HepG2 (cell line): Measurements from ENCODE around the gene C6orf132. TPM values are rescaled to one million over a fixed set of nuclear protein-coding genes. Genes with fewer than 3 reads are reported as not detected.

ENCODE experiments used
- CAMTA2 ChIP-seq: sonication (generic); formaldehyde crosslinking; IDR thresholded peaks from 2 replicates; pipeline ENCODE4 v1.4.0; 2020; ENCODE audit warnings: mild to moderate bottlenecking, missing genetic modification reagents, borderline replicate concordance
- CBX5 ChIP-seq: sonication (generic); formaldehyde crosslinking; IDR thresholded peaks from 2 replicates; pipeline ENCODE4 v1.4.0; 2020; ENCODE audit warnings: missing genetic modification reagents, borderline replicate concordance
- CEBPG ChIP-seq: IDR thresholded peaks from 2 replicates; pipeline ENCODE4 v1.6.1; 2016
- DPF2 ChIP-seq: sonication (generic); formaldehyde crosslinking; IDR thresholded peaks from 2 replicates; pipeline ENCODE4 v1.4.0; 2020; ENCODE audit warnings: mild to moderate bottlenecking, low read depth, missing genetic modification reagents, borderline replicate concordance
- HCFC1 ChIP-seq: fragments of 150-350 bp; IDR thresholded peaks from 2 replicates; pipeline ENCODE4 v1.6.1; 2014; ENCODE audit warnings: low read depth, low read length
- HNRNPK ChIP-seq: fragments of 200-400 bp; formaldehyde crosslinking; IDR thresholded peaks from 2 replicates; pipeline ENCODE4 v1.6.1; 2018; ENCODE audit warnings: low read length, low read depth, moderate library complexity, mild to moderate bottlenecking; ENCODE audit not compliant: poor library complexity, severe bottlenecking
- HNRNPLL ChIP-seq: fragments of 200-400 bp; formaldehyde crosslinking; IDR thresholded peaks from 2 replicates; pipeline ENCODE4 v1.6.1; 2017; ENCODE audit warnings: mild to moderate bottlenecking, low read depth, low read length; ENCODE audit not compliant: poor library complexity, severe bottlenecking
- JUNB ChIP-seq: sonication (generic); formaldehyde crosslinking; IDR thresholded peaks from 2 replicates; pipeline ENCODE4 v1.8.0; 2022; ENCODE audit warnings: missing genetic modification reagents, mild to moderate bottlenecking, borderline replicate concordance
- MBNL3 ChIP-seq: fragments of 250-450 bp; sonication (Bioruptor Pico); conservative IDR thresholded peaks from 2 replicates; pipeline ENCODE4 v1.8.0; 2022; ENCODE audit warnings: mild to moderate bottlenecking, inconsistent platforms
- PLRG1 ChIP-seq: fragments of 450-650 bp; conservative IDR thresholded peaks from 2 replicates; pipeline ENCODE4 v1.6.1; 2016
- RARA ChIP-seq: IDR thresholded peaks from 2 replicates; pipeline ENCODE4 v1.6.1; 2016; ENCODE audit warnings: missing genetic modification reagents, missing compliant biosample characterization
- RBM39 ChIP-seq: fragments of 200-400 bp; formaldehyde crosslinking; IDR thresholded peaks from one replicate; pipeline ENCODE4 v1.6.1; 2018; ENCODE audit warnings: antibody characterized with exemption, mild to moderate bottlenecking, low read depth, low read length; ENCODE audit not compliant: poor library complexity, severe bottlenecking
- TGIF2 ChIP-seq: IDR thresholded peaks from 2 replicates; pipeline ENCODE4 v1.6.1; 2016; ENCODE audit warnings: control low read depth, missing compliant biosample characterization
- YEATS2 ChIP-seq: sonication (generic); formaldehyde crosslinking; IDR thresholded peaks from 2 replicates; pipeline ENCODE4 v1.4.0; 2020; ENCODE audit warnings: missing genetic modification reagents, borderline replicate concordance
- ZFAT ChIP-seq: sonication (generic); formaldehyde crosslinking; conservative IDR thresholded peaks from 2 replicates; pipeline ENCODE4 v1.8.1; 2023; ENCODE audit warnings: missing genetic modification reagents, inconsistent platforms
- ZFP36L2 ChIP-seq: sonication (generic); formaldehyde crosslinking; IDR thresholded peaks from 2 replicates; pipeline ENCODE4 v1.4.0; 2020; ENCODE audit warnings: missing genetic modification reagents
- ZNF124 ChIP-seq: sonication (generic); formaldehyde crosslinking; IDR thresholded peaks from 2 replicates; pipeline ENCODE4 v1.4.0; 2020; ENCODE audit warnings: missing genetic modification reagents
- ZNF235 ChIP-seq: sonication (generic); formaldehyde crosslinking; IDR thresholded peaks from 2 replicates; pipeline ENCODE4 v1.8.1; 2023; ENCODE audit warnings: mild to moderate bottlenecking, missing genetic modification reagents, borderline replicate concordance
- ZNF354B ChIP-seq: sonication (generic); formaldehyde crosslinking; IDR thresholded peaks from 2 replicates; pipeline ENCODE4 v1.8.0; 2022; ENCODE audit warnings: mild to moderate bottlenecking, missing genetic modification reagents
- ZNF430 ChIP-seq: sonication (generic); formaldehyde crosslinking; IDR thresholded peaks from 2 replicates; pipeline ENCODE4 v1.9.0; 2021; ENCODE audit warnings: mild to moderate bottlenecking, missing genetic modification reagents
- ZNF432 ChIP-seq: sonication (generic); formaldehyde crosslinking; IDR thresholded peaks from 2 replicates; pipeline ENCODE4 v1.5.0; 2020; ENCODE audit warnings: missing genetic modification reagents, mild to moderate bottlenecking, borderline replicate concordance
- ZNF670 ChIP-seq: sonication (generic); formaldehyde crosslinking; IDR thresholded peaks from 2 replicates; pipeline ENCODE4 v1.8.0; 2022; ENCODE audit warnings: mild to moderate bottlenecking, missing genetic modification reagents, borderline replicate concordance
- polyA plus RNA-seq, 8 experiments: library from polyadenylated mRNA; depleted of rRNA in 3 of 8; stranded (reverse) in 7 of 8; unstranded in 1 of 8; fragments of >200 nt; fragmentation: Illumina TruSeq in 4 of 8; extraction: Trizol in 4 of 8; gene quantifications; 2 replicates each; pipeline versions ENCODE4 v1.2.1 to v1.2.3, GENCODE V29; 2011 to 2016; ENCODE audit warnings: low read depth in 4 of 8, missing spikeins in 1 of 8, mixed read lengths in 1 of 8; ENCODE audit not compliant: insufficient read depth in 1 of 8
- total RNA-seq, 5 experiments: library from RNA; depleted of rRNA; stranded (reverse); fragments of >200 nt; fragmentation: Illumina TruSeq; extraction: Trizol; gene quantifications; 2 replicates each; pipeline ENCODE4 v1.2.3, GENCODE V29; 2016; ENCODE audit warnings: low read depth in 1 of 5
- TF ChIP-seq, protein P1 (sequence below): sonication (generic); formaldehyde crosslinking; IDR thresholded peaks from 2 replicates; pipeline ENCODE4 v1.5.0; 2020; ENCODE audit warnings: mild to moderate bottlenecking, missing genetic modification reagents
- TF ChIP-seq, protein P2 (sequence below): sonication (generic); formaldehyde crosslinking; IDR thresholded peaks from 2 replicates; pipeline ENCODE4 v1.5.0; 2020; ENCODE audit warnings: missing genetic modification reagents, mild to moderate bottlenecking, borderline replicate concordance
- TF ChIP-seq, protein P3 (sequence below): sonication (generic); formaldehyde crosslinking; IDR thresholded peaks from 2 replicates; pipeline ENCODE4 v1.5.1; 2020; ENCODE audit warnings: mild to moderate bottlenecking, missing genetic modification reagents

Gene C6orf132
- total and polyA plus RNA-seq, 2 of the 13 experiments (the other 11 are each of a cell fraction or from before 2014, with no cell fraction given): 0.78 to 3.0 TPM

- TF ChIP-seq CAMTA2: 0 out of 2 replicates have a peak, but pooled peaks have one; percentile 6
- no peak; the same call in 1 of the 2 replicates for TF ChIP-seq CBX5 (CRISPR knock-in tag)
- 0 out of 2 replicates have a peak, but pooled peaks have one; percentile 53 for TF ChIP-seq ZNF670 (CRISPR knock-in tag)
- no peak for TF ChIP-seq ZNF124 (CRISPR knock-in tag)
- no peak for TF ChIP-seq HCFC1
- TF ChIP-seq HNRNPK: peak; percentile 35
- TF ChIP-seq, protein P1, sequence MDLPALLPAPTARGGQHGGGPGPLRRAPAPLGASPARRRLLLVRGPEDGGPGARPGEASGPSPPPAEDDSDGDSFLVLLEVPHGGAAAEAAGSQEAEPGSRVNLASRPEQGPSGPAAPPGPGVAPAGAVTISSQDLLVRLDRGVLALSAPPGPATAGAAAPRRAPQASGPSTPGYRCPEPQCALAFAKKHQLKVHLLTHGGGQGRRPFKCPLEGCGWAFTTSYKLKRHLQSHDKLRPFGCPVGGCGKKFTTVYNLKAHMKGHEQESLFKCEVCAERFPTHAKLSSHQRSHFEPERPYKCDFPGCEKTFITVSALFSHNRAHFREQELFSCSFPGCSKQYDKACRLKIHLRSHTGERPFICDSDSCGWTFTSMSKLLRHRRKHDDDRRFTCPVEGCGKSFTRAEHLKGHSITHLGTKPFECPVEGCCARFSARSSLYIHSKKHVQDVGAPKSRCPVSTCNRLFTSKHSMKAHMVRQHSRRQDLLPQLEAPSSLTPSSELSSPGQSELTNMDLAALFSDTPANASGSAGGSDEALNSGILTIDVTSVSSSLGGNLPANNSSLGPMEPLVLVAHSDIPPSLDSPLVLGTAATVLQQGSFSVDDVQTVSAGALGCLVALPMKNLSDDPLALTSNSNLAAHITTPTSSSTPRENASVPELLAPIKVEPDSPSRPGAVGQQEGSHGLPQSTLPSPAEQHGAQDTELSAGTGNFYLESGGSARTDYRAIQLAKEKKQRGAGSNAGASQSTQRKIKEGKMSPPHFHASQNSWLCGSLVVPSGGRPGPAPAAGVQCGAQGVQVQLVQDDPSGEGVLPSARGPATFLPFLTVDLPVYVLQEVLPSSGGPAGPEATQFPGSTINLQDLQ (CRISPR knock-in tag): no peak
- no peak; the same call in 1 of the 2 replicates for TF ChIP-seq ZNF235 (CRISPR knock-in tag)
- no peak for TF ChIP-seq TGIF2 (CRISPR knock-in tag)
- no peak for TF ChIP-seq RBM39
- no peak for TF ChIP-seq ZNF432
- TF ChIP-seq CEBPG (CRISPR knock-in tag): no peak
- TF ChIP-seq ZFAT: no peak
- no peak for TF ChIP-seq RARA (CRISPR knock-in tag)
- no peak for TF ChIP-seq MBNL3
- no peak for TF ChIP-seq ZFP36L2 (CRISPR knock-in tag)
- TF ChIP-seq PLRG1: no peak
- TF ChIP-seq JUNB: no peak
- TF ChIP-seq, protein P2, sequence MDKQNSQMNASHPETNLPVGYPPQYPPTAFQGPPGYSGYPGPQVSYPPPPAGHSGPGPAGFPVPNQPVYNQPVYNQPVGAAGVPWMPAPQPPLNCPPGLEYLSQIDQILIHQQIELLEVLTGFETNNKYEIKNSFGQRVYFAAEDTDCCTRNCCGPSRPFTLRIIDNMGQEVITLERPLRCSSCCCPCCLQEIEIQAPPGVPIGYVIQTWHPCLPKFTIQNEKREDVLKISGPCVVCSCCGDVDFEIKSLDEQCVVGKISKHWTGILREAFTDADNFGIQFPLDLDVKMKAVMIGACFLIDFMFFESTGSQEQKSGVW (CRISPR knock-in tag): no peak
- no peak for TF ChIP-seq ZNF430 (CRISPR knock-in tag)
- peak; percentile 62 for TF ChIP-seq HNRNPLL
- TF ChIP-seq DPF2 (CRISPR knock-in tag): no peak
- 0 out of 2 replicates have a peak, but pooled peaks have one; percentile 60 for TF ChIP-seq ZNF354B (CRISPR knock-in tag)
- TF ChIP-seq YEATS2 (CRISPR knock-in tag): no peak
- TF ChIP-seq, protein P3, sequence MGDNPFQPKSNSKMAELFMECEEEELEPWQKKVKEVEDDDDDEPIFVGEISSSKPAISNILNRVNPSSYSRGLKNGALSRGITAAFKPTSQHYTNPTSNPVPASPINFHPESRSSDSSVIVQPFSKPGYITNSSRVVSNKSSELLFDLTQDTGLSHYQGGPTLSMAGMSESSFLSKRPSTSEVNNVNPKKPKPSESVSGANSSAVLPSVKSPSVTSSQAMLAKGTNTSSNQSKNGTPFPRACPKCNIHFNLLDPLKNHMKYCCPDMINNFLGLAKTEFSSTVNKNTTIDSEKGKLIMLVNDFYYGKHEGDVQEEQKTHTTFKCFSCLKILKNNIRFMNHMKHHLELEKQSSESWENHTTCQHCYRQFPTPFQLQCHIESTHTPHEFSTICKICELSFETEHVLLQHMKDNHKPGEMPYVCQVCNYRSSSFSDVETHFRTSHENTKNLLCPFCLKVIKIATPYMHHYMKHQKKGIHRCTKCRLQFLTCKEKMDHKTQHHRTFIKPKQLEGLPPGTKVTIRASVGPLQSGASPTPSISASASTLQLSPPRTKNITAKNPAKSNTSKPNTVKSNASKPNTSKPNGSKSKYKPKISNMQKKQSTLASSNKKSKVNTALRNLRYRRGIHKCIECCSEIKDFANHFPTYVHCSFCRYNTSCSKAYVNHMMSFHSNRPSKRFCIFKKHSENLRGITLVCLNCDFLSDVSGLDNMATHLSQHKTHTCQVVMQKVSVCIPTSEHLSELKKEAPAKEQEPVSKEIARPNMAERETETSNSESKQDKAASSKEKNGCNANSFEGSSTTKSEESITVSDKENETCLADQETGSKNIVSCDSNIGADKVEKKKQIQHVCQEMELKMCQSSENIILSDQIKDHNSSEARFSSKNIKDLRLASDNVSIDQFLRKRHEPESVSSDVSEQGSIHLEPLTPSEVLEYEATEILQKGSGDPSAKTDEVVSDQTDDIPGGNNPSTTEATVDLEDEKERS: no peak
Observed at GRCh38 chr6:42142118-42142835, at the start of gene C6orf132 (continued).
